Astrocyte of the spinal cord (primary cell): ENCODE results near the gene HAGH.

Experiments
- DNase-seq: peaks from one replicate; pipeline ENCODE4 v3.0.0; 2011; ENCODE audit warnings: low read depth, low spot score
- H3K4me3 ChIP-seq: 2 replicates; pipeline ENCODE4 v1.5.1; 2011; ENCODE audit warnings: low read depth, mild to moderate bottlenecking, low read length, moderate library complexity
- in situ Hi-C: cut with HindIII; loops from 2 replicates; pipeline ENCODE4 v1.10.0; 2017; ENCODE audit warnings: low sequenced_read_pairs
- TF ChIP-seq, protein P1 (sequence below): IDR thresholded peaks from 2 replicates; pipeline ENCODE4 v1.5.1; 2012; ENCODE audit warnings: low read depth, mild to moderate bottlenecking, low read length, inconsistent platforms

HAGH gene

DNA sequence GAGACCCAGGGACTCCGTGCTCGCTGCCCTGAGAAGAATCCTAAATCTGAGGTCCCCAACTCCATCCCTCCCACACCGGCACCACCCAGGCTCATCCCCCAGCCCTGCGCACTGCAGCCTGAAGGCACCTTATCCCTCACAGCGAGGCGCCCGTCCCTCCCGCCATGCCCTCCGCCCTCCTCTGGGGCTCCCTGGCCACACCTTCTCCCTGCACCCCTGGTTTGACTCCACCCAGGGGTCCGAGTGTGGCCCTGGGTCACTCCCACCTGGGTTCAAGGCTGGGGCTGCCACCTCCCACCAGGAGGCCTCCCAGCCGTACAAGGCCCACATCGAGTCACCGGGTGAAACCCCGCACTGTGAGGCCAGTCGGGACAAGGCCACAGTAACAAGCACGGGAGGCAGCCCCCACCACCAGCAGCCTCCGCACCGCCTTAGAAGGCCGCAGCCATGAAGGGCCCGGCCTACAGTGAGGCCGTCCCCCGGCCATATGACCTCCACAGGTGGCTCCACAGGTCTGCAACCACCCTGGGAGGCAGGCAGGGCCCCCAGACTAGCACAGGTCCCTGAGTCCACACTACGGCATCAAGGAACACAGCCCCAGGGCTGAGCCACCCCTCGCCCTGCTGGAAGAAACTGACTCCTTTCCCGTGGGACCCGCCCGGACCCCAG, 8.3 kb downstream of the HAGH start:
- no peak overlapping the region for H3K4me3 ChIP-seq
- TF ChIP-seq, protein P1, sequence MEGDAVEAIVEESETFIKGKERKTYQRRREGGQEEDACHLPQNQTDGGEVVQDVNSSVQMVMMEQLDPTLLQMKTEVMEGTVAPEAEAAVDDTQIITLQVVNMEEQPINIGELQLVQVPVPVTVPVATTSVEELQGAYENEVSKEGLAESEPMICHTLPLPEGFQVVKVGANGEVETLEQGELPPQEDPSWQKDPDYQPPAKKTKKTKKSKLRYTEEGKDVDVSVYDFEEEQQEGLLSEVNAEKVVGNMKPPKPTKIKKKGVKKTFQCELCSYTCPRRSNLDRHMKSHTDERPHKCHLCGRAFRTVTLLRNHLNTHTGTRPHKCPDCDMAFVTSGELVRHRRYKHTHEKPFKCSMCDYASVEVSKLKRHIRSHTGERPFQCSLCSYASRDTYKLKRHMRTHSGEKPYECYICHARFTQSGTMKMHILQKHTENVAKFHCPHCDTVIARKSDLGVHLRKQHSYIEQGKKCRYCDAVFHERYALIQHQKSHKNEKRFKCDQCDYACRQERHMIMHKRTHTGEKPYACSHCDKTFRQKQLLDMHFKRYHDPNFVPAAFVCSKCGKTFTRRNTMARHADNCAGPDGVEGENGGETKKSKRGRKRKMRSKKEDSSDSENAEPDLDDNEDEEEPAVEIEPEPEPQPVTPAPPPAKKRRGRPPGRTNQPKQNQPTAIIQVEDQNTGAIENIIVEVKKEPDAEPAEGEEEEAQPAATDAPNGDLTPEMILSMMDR: no peak
- in situ Hi-C loops: no loop called here
- no peak for DNase-seq

DNA sequence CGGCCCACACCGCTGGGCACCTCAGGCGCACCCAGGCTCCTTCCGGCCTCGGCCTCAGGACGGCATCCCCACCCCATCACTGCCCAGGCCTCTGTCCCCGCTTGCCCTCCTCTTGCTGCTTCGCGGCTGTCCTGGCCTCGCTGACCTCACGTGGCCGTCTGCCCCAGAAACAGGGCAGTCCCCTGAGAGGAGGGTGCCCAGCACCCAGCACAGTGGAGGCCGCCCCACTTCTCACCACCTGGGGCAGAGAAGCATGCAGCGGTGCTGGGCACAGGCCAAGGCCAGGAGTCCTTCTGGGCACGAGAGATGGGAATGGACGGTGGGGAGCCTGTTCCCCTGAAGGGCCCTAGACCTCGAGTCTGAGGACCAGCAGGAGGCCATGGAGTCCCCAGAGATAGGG, 8.9 kb downstream of the HAGH start:
- no peak overlapping the region for H3K4me3 ChIP-seq
- TF ChIP-seq, protein P1: no peak
- in situ Hi-C loops: no loop called here
- DNase-seq: no peak

DNA sequence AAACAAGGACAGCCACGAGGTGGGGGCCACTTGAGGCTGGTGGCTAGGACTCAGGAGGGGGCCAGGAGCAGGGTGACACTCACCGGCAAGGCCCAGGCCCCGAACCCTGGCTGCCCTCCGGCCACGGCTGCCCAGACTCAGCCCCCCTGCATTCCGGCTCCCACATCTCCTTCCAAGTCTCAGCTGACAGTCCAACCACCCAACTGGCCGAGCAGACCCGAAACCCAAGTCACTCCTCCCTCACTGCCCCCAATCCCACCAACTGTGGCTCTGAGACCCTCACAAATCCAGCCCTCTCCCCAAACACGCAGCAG, 9.4 kb downstream of the HAGH start:
- in situ Hi-C loops: no loop called here
- TF ChIP-seq, protein P1: no peak
- DNase-seq: no peak
- H3K4me3 ChIP-seq: no peak overlapping the region

DNA sequence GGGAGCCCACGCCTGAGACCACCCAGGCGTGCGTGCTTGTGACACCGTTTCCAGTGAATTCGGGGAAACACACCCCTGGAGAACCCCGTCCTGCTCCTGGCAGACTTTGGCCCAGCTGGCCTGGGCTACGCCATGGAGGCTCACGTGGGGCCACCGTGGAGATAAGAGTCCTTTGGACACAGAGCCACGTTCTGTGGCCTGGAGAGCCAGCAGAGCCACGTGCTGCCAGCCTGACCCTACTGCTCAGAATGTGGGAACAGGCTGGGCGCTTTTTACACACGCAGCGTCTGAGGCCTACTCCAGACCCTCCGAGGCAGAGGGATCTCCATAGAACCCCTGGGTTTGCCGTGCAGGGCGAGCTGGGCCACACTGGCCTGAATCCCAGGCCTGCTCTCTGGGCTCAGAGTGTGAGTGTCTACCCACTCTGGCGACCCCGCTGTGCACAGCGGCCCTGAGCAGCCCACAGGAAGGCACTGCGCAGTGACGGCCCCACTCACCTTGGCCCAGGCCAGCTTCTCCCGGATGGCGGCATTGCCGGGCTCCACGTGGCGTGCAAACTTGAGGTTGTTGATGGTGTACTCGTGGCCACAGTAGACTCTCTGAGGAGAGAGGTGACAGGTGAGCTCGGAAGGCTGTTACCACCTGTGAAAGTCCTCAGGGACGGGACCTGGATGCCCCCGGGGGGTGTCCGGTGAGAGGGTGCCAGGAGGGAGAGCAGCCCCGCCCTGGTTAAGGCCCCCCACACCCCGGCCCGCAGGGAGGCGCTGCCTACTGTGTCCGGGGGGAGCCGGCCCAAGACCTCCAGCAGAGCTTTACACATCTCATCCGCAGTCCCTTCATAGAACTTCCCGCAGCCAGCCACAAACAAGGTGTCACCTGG, 10.0 kb downstream of the HAGH start:
- DNase-seq: no peak
- no peak overlapping the region for H3K4me3 ChIP-seq
- TF ChIP-seq, protein P1: no peak
- in situ Hi-C loops: no loop called here

DNA sequence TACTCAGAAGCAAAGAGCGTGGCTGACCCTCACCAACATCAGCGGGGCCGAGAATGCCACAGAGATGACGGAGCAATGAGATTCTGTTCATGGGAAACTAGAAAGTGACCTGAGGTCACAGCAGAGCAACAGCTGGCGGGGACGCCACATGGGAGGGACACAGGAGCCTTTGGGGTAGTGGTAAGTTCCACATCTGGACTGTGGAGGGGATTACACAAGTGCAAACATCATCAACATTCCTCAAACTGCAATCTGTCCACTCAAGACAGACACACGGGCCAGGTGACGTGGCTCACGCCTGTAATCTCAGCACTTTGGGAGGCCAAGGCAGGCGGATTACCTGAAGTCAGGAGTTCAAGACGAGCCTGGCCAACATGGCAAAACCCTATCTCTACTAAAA, 11.2 kb downstream of the HAGH start:
- no peak for DNase-seq
- no peak overlapping the region for H3K4me3 ChIP-seq
- in situ Hi-C loops: no loop called here
- TF ChIP-seq, protein P1: no peak

DNA sequence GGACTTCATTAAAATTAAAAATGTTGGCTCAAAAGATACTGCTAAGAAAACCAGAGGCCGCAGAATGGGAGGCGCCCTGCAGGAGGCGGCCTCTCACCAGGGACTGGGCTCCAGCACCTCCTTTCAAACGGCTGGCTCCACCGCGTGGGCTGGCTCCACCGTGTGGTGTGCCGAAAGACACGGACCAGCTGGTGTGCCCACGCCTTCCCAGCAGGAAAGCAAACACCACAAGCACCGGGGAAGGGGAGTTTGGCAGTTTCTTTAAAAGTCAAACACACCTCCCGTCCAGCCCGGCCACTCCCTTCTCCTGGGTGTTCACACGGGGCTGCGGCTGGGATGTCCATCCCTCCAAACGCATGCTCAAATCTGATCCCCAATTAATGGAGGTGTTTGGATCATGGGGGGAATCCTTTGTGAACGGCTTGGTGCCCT, 13.9 kb downstream of the HAGH start:
- no peak overlapping the region for H3K4me3 ChIP-seq
- peak; percentile 38 for DNase-seq
- in situ Hi-C loops: no loop called here
- TF ChIP-seq, protein P1: peak; percentile 62
